Activated CD4-positive, alpha-beta T cell treated with anti-CD3 and anti-CD28 coated beads, Interleukin-2, amount 50 U/mL, for 4 hours (primary cell): ENCODE measurements around the gene KCNJ2.

Experiments used
- DNase-seq, 2 experiments: peaks; one replicate each; pipeline ENCODE4 v3.0.0-alpha.2; 2020

The KCNJ2 gene

GRCh38 chr17:70206361-70207010, 37.2 kb downstream of the KCNJ2 start:
- DNase-seq = no peak

DNA sequence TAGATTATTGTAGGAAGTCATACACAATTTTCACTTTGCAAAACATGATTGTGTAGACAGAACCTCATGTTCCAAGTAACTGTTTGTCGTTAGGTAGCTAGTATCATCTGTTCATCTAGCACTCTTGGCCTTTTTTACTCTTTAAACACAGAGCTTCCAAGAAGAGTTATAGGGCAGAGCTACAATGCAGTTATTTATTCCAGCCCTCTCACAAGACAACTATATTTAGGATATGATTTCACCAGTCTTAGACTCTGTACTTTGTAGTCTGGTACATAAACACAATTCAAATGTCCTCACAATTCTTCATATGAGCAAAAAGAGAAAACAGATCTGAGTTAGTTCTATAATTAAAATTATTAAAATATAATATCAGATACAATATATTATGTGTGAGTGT, 37.9 kb downstream of the KCNJ2 start:
- DNase-seq = no peak

GRCh38 chr17:70208080-70208794, 38.9 kb downstream of the KCNJ2 start:
- DNase-seq = no peak

GRCh38 chr17:70208825-70209555, 39.7 kb downstream of the KCNJ2 start:
- DNase-seq = no peak

- DNase-seq = no peak
These were observed 46.3 kb downstream of the KCNJ2 start for GRCh38 chr17:70215656-70216055.

GRCh38 chr17:70217571-70217970, 48.2 kb downstream of the KCNJ2 start:
- DNase-seq = no peak

- no peak for DNase-seq
These were observed 55.9 kb downstream of the KCNJ2 start for GRCh38 chr17:70225276-70225675.
